GM12872 (cell line): ENCODE data around the gene ZFYVE27.

Experiments
- CTCF ChIP-seq: IDR thresholded peaks from 3 replicates; pipeline ENCODE4 v1.5.1; 2011; ENCODE audit warnings: low read depth, mild to moderate bottlenecking, low read length, moderate library complexity; ENCODE audit not compliant: insufficient read depth

The ZFYVE27 gene

GRCh38 chr10:97763411-97763810, 26.5 kb downstream of the ZFYVE27 start:
- no peak for TF ChIP-seq CTCF

GRCh38 chr10:97763947-97764346, 27.0 kb downstream of the ZFYVE27 start:
- no peak for TF ChIP-seq CTCF

GRCh38 chr10:97764519-97764931, 27.6 kb downstream of the ZFYVE27 start:
- no peak for TF ChIP-seq CTCF

- TF ChIP-seq CTCF, result no peak
Observed at GRCh38 chr10:97765201-97765600, 28.3 kb downstream of the ZFYVE27 start.

GRCh38 chr10:97766106-97766810, 29.3 kb downstream of the ZFYVE27 start:
- no peak for TF ChIP-seq CTCF

GRCh38 chr10:97766996-97767924, 30.3 kb downstream of the ZFYVE27 start:
- TF ChIP-seq CTCF, result no peak
